NCI-H82 treated with DMSO at 0.1 percent for 48 hours (cell line): ENCODE measurements around the gene ZNF212.

Source experiments
- DNase-seq: peaks from one replicate; lab custom pipeline; 2025; ENCODE audit not compliant: unreplicated experiment; lab: John Stamatoyannopoulos, UW

ZNF212 gene

DNA sequence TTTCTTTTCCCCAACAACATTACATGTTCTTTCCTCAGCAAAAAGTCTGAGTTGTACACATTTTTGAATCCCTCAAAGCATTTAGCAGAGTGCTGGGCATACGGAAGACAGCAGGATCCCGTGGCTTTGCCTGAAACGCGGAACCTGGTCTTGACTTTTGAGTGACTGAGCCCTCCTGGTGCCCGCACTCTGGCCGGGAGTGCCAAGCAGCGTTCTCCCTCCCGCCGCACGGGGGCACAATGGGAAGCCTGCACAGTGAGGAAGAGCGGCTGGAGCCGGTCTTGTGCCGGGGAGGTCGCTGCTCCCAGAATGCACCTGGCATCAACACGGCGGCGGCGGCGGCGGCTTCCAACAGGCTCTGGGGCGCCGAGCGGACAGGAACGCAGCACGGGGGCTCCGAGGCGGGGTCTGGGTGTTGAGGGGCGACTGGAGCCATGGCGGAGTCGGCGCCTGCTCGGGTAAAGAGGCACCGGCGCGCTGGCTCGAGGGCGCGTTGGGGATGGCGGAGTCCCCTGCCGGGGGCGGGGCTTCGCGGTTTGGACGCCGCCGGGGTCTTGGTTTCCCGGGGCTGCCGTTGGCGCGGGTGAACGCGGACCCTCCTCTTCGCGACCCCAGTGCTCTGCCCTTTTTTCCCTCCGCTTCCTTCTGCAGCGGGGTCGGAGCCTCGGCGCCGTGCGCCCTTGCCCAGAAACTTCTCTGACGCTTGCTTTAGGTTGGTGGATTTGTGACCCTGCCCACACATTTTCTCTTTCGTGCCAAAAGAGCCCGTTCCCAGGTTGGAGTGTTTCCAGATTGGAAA, at the start of gene ZNF212:
ZNF212 (plus strand) TSS at position 307 of the 799 bp plus-strand sequence; CDS start at position 435, 128 bp downstream.
- DNase-seq: peak; percentile 49

DNA sequence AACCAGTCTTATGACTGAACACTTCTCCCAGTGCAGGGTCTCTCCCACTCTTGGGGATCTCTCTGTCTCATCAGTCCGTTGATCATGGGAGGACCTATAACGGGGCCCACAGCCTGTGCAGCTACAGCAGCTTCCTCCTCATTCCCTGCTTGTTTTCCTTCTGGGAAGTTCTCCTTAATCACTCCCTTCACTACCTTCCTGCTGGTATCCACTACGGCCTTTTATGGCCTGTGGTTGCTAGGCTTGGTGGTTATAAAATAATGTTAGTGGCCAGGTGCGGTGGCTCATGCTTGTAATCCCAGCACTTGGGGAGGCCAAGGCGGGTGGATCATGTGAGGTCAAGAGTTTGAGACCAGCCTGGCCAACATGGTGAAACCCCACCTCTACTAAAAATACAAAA, 47.6 kb upstream of the ZNF212 start:
- no peak for DNase-seq

DNA sequence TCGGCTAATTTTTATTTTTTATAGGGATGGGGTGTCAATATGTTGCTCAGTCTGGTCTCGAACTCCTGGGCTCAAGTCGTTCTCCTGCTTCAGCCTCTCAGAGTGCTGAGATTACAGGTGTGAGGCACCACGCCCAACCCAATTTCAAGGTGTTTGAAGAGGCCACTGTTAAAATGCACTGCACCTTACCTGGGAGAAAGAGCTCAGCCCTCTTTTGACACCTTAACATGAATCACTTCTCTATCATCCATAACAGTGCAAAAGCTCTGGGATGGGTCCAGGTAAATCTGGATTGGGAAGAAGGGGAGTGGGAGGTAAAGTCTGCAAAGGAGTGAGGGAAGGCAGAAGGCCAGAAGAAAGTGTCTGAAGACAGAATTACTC, 44.7 kb upstream of the ZNF212 start:
- no peak for DNase-seq

DNA sequence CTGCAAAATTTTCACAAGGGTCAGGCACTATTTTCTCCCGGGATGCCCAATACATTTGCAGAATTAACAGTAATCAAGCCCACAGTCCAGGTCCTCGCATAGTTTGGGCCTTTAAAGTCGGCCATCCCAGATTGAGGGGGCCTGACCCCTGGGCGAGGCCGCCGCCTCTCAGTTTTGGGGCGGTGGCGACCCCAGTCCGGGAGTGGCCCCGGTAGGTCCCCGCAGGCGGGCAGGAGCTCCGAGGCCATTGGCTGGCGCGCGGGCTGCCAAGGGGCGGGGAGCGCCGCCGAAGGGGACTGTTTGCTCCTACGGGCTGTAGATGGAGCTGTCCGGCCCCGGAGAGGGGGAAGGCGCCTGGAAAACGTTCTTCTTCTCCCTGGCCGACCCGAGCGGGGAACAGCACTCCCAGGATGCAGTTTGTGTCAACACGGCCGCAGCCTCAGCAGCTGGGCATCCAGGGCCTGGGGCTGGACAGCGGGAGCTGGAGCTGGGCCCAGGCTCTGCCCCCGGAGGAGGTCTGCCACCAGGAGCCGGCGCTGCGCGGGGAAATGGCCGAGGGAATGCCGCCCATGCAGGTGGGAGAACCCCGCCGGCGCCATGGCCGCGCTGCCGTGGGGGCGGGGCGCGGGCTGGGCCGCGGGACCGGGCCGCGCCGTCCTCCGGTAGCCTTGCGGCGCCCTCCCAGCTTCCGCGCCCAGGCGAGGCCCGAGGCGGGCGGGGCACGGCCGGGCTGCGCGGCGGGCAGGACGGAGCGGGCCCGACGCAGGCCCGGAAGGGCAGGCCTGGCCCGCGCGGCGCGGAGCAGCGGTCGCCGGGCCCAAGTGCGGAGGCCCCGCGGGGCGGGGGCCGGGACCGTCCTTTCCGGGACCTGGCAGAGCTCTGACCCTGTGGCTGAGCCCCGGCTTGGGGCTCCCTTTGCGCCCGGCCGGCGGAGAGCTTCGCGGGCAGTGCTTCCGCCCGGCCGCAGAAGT, 44.0 kb upstream of the ZNF212 start, which contains the start of gene ZNF282:
ZNF282 (plus strand) TSS at position 367 of the 971 bp plus-strand sequence; CDS start at position 411, 44 bp downstream.
- peak; percentile 73 for DNase-seq

DNA sequence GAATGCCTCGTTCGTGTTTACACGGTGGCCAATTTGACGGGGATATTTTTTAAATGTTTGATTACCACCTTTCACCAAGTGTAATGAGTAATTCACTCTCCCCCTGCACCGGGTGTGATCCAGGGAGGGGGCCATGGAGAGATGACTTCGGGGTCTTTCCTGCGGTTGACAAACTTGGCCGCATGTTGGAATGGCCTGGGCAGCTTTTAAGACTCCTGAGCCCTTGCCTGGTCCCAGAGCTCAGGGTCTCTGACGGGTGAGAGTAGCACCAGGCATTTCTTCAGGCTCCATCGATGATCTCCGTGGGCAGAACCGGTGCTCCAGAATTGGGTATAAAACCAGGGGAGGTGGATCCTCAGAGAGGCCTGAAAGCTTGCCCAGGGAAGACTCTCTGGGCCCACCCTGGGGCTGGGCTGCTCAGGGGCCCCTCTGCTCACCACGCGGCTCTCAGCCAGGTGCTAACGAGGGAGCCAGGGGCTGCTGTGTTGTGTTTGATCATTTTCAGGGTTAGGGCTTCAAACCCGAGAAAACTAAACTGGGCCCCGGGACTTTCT, 43.2 kb upstream of the ZNF212 start:
- no peak for DNase-seq

DNA sequence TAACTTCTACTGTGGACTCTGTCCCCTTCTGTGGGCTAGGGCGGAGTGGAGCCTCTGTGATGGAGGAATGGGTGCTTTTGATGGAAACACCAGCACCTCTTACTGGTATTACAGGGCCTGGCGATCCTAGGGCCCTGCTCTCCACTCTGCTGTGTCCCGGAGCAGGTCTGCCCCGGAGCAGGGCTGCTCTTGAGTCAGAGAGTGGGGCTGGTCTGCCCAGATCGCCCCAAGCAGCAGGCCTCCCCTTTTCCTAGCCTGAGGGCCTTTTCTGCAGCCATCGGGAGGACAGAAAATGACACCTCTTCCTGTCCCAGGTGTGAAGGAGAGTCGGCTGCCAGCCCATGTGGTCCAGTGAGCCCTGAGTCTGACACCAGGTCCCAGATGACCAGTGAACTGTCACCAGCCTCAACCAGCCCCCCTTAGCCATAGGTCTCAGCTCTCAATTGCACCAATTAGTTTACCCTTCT, 42.7 kb upstream of the ZNF212 start:
- no peak for DNase-seq

DNA sequence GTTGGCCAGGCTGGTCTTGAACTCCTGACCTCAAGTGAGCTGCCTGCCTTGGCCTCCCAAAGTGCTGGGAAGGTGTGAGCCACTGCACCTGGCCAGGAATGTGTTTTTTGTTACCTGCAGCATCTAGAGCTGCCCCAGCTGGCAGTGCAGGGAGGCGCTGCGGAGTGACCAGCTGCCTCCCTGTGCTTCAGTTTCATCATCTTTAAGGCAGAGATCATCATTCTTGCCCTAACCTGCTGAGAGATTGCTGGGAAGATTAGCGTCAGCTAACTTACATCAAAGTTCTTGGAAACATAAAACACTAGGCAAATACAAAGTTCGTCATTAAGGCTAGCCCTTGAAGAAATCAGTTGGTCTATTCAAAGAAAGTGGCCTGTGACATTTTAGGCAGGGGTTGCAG, 41.8 kb upstream of the ZNF212 start:
- DNase-seq: no peak

DNA sequence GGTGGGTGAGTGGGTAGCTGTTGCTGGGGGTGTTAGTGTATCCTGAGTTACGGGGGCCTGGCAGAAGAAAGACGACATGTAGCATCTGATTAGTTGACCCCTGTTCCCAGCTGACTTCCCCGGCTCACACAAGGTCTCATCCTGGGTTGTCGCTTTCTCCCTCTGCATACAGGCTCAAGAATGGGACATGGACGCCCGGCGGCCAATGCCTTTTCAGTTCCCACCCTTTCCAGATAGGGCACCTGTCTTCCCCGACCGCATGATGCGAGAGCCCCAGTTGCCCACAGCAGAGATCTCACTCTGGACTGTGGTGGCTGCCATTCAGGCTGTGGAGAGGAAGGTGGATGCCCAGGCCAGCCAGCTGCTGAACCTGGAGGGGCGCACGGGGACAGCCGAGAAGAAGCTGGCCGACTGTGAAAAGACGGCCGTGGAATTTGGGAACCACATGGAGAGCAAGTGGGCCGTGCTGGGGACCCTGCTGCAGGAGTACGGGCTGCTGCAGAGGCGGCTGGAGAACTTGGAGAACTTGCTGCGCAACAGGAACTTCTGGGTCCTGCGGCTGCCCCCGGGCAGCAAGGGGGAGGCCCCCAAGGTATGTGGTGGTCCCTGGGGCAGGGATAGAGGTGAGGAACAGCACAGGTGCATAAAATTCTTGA, 41.2 kb upstream of the ZNF212 start:
- no peak for DNase-seq

DNA sequence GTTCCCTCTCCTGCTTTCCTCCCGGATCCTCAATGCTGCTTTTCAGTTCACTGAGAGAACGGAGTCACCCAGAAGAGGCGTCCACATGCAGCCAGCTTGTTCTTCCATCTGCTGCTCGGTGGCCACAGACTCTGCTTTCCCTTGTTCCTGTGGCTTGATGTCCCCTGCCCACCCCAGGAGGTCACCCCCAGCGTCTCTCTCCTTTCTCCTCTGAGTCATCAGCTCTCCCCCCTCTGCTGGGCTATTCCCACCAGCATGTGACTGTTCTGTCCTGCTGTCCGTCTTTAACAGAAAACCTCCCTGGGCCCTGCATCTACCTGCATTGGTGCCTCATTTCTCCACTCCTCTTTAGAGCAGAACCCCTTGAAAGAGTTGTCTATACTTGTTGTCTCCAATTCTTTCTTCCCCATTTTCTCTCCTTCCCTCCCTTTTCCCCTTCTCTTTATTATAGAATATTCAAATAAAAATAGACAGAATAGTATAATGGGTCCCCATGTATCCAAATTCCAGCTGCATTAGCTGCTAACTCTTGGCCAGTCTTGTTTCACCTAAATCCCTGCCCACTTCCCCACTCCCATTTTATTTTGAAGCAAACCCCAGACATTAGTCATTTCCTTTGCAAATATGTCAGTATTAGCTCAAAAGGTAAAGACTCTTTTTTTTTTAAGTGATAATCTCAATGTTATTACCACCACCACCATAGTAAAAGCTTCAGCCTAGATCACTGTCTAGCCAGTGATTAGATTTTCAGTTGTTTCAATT, 40.0 kb upstream of the ZNF212 start:
- DNase-seq: no peak

DNA sequence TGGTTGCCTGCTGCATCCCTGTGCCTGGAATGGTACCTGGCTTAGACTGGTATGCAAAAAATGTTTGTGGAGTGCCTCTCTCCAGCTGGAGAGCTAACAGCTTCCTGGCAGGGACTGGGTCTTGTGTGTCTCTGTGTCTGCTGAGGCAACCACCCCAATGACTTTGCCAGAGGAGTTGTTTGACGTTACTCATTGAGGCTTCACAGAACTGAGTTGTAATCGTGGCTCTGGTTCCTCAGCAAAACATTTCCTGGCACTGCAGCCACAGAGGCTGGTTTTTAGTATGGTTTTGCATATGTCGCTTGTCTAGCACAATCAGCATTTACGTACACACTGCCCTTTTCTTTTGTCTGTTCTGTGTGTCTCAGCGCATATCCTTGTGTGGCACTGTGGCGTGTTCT, 36.6 kb upstream of the ZNF212 start:
- DNase-seq: no peak

DNA sequence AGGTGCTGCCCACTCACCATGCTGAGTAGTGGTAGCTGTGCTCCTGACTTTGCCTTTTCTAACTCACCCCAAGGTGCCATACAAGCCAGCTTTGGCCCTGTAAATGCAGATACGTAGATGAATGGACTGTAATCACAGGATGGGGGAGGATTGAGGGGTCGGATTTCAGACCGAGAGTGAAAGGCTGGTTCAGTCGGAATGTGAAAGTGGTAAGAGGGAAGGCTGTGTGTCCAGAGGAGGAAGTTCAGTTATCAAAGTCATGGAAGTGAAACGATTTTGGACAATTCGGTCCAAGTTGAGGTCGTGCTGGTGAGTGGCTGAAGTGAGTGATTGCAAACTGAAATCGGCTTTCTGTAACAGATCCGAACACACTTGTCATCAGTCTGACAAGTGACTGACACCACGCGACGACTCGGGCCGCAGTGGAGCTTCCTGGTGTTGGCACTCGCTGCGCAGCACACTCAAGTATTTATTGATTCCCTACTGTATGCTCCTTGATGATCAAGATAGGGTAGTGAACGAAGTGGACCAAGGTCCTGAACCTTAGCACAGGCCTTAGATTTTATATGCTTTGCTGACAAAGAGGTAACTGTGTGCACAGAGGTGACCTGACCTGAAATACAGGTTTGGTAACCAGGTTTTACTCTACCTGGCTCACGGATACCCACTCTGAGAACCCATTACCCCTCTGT, 33.6 kb upstream of the ZNF212 start:
- no peak for DNase-seq

DNA sequence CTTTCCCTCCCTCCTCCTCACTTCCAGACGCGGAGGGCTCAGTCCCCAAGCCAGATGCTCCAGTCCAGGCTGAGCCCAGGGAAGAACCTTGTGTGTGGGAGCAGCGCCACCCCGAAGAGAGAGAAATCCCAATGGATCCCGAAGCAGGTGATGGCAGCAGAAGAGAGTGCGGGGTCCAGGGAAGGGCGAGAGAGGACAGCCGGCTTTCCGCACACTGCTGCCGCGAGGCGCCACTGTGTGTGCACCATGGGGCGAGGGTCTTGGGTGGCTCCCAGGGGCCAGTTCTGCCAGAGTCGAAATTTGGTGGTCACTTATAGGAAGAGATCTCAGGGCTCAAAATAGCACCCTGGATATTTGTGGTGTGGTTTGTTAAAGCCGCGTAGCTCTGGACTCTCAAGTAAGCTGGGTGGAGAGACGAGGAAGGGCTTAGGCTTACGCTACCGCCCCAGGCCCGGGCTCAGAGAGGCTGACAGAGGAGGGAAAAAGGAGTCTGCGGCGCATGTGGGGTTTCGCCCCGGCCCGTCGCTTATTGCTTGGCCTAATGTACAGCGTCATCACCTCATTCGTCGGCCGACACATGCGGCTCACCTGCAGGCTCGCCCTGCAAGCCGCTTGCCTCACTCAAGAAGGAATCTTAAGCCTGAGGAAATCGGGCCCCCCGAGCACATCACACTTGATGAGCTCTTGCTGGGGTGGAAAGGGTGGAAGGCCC, 32.0 kb upstream of the ZNF212 start:
- DNase-seq: no peak

DNA sequence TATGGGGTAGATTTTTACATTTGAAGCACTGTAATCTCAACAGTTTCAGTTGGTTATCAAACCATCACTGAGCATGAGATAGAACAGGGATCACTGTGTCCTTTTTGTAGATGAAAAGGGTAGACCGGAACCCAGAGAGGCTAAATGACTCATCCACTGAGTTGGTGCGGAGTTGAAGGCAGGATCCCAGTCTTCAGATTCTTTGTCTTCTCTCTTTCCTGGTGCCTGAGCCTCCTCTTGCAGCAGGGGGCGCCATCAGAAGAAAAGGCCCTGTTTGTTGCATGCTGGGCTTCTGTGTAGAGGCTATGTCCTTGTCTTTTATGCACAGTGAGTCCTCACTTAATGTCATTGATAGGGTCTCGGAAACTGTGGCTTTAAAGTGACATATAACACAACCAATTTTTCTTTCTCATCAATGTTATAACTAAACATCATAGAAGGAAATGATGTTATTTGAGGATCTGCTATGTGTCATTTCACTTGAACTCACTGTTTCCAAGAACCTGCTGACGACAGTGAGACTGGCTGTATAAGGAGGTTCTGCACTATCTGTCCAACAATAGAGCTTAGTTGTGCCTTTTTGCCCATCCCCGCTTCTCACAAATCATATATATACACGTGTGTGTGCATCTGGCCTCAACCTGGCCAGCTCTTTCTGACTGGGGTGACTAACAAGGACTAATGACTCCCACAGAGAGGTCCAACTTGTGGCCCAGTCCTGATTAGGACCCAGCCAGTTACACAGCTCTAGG, 29.8 kb upstream of the ZNF212 start:
- DNase-seq: no peak

DNA sequence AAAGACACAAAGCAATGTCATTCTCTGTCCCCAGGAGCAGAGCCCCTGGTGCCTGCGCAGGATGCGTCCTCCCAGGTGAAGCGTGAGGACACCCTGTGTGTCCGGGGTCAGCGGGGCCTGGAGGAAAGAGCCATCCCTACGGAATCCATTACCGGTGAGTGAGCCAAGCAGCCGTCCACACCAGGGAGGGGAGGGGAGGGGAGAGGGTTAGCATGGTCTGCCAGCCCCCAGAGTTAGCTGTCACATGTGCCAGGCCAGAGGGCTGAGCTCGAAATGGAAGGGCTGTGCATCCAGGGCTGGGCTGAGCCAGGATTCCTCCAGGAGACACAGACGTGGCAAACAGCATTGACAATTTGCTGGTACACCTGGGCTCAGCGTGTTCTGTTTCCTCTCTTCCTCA, 28.9 kb upstream of the ZNF212 start:
- no peak for DNase-seq

DNA sequence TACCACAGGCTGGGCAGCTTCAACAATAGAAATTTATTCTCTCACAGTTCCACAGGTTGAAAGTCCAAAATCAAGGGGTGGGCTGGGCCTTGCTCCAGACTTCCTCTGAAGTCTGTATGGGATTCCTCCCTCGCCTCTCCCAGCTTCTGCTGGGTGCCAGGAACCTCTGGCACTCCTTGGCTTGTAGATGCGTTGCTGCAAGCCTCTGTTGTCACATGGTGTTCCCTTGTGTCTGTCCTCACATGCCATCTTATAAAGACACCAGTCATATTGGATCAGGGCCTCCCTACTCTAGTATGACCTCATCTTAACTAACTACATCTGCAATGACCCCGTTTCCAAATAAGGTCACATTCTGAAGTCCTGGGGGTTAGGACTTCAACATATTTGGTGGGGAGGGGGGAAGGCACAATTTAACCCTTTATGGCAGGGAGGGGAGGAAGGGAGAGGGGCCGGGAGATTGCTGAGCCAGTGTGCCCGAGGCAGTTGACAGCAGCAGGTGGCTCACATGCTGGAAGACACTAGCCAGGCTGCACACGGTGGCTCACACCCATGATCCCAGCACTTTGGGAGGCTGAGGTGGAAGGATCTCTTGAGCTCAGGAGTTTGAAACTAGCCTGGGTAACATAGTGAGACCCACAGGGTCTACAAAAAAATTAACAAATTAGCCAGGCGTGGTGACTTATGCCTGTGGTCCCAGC, 25.3 kb upstream of the ZNF212 start:
- DNase-seq: no peak

DNA sequence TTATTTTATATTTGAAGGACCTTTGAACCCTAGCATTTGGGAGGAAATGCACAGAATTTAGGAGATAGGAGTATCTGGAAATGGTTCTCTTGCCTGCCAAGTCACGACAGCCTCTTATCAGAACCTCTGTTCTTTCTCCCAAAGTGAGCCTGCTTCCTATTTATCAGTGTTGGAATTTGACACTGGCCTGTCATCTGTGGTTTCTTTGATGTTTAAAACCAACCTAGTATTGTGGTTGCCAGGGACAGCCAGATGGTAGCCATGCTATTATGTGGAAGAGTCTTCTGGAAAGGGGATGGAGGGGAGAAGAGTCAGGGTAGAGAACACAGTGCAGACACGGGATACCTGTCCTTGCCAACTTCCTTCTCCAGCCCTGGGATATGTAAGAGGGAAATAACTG, 23.0 kb upstream of the ZNF212 start:
- DNase-seq: no peak

DNA sequence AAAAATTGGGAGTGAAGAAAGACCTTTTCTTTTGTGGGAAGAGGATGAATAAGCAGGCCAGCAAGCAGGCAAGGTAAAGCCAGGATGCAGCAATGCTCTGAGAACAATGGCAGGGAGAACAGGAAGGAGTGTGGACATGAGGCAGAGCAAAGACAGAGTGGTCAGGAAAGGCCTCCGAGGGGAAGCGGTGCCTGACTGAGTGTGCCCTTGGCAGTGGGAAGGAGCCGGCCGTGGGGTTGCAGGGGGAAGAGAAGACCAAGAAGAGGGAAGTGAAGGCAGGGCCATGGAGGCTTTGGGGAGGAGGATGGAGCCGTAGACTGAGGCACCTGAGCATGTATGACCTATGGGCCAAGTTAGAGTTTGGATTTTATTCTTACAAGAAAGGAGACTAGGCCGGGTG, 21.9 kb upstream of the ZNF212 start:
- no peak for DNase-seq
